ENCODE results near the gene KBTBD4. TPM values are rescaled to one million over a fixed set of nuclear protein-coding genes. Genes with fewer than 3 reads are reported as not detected.
A peak's percentile ranks its signal among the peaks of the same experiment; 100 is the strongest.
"Not testable (repeated sequence)": the region's sequence is repeated elsewhere in the genome, so short reads cannot be mapped to it uniquely, and the experiment has no call there.

KBTBD4 gene
- polyA plus RNA-seq, 1 donor from 2014 or later, result 79.5 TPM

GRCh38 chr11:47529951-47530350 lies 48.8 kb downstream of the KBTBD4 start:
- H3K27ac ChIP-seq (ENCODE audit: low read length), result peak overlapping the region; percentile 88
- no peaks in the 10 kb centered on the region for H4K20me1 ChIP-seq (ENCODE audit: insufficient read depth)
- H3K27me3 ChIP-seq (ENCODE audit: insufficient read depth, low read depth, low read length), result no peaks in the 10 kb centered on the region
- H3K79me2 ChIP-seq (replicated peaks; ENCODE audit: insufficient read depth, low read length), result peaks cover 73% of the 10 kb centered on the region
- H2AFZ ChIP-seq (ENCODE audit: low read depth, low read length), result no peak overlapping the region
- no peaks in the 10 kb centered on the region for H3K9me2 ChIP-seq (ENCODE audit: insufficient read depth, low read length)
- no peaks in the 10 kb centered on the region for H3K9me3 ChIP-seq (ENCODE audit: low read length)
- TF ChIP-seq MXI1 (conservative IDR thresholded peaks at IDR 0.05; ENCODE audit: poor library complexity, severe bottlenecking) (no peak), RAD21 (conservative IDR thresholded peaks at IDR 0.05) (no peak), REST (IDR thresholded peaks at IDR 0.05; ENCODE audit: borderline replicate concordance) (no peak), POLR2AphosphoS5 (IDR thresholded peaks at IDR 0.05) (no peak), EZH2 (IDR thresholded peaks at IDR 0.05; ENCODE audit: borderline replicate concordance, insufficient read depth, low read length, poor library complexity, severe bottlenecking) (no peak), EP300 (conservative IDR thresholded peaks at IDR 0.05; ENCODE audit: poor library complexity, severe bottlenecking) (no peak), CTCF (IDR thresholded peaks at IDR 0.05; ENCODE audit: poor library complexity, severe bottlenecking) (no peak)
- H3K4me3 ChIP-seq (ENCODE audit: low read length), result no peak overlapping the region
- peaks cover 3% of the 10 kb centered on the region for H3F3A ChIP-seq (ENCODE audit: insufficient read depth, low read length, poor library complexity, severe bottlenecking)
- no peak overlapping the region for H3K9ac ChIP-seq (ENCODE audit: low read length)
- H3K4me2 ChIP-seq (ENCODE audit: low read length), result no peak overlapping the region
- no peaks in the 10 kb centered on the region for H3K36me3 ChIP-seq (ENCODE audit: insufficient read depth, low read length)

DNA sequence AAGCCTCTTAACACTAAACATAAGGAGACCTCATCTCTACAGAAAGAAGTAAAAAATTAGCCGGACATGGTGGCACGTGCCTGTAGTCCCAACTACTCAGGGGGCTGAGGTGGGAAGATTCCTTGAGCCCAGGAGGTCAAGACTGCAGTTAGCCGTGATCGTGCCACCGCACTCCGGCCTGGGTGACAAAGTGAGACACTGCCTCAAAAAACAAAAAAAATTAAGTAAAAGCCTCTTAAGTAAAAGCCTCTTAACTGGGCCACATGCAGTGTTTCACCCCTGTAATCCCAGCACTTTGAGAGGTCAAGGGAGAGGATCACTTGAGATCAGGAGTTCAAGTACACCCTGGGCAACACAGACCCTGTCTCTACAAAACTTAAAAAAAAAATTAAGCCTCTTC lies 51.6 kb downstream of the KBTBD4 start:
- Histone ChIP-seq H3K9me3 (ENCODE audit: low read length) (no peaks in the 10 kb centered on the region), H3K4me2 (ENCODE audit: low read length) (no peak overlapping the region), H2AFZ (ENCODE audit: low read depth, low read length) (no peak overlapping the region), H3K36me3 (ENCODE audit: insufficient read depth, low read length) (no peaks in the 10 kb centered on the region), H4K20me1 (ENCODE audit: insufficient read depth) (no peaks in the 10 kb centered on the region), H3K27ac (ENCODE audit: low read length) (no peak overlapping the region), H3K4me3 (ENCODE audit: low read length) (no peak overlapping the region), H3K9me2 (ENCODE audit: insufficient read depth, low read length) (no peaks in the 10 kb centered on the region), H3K27me3 (ENCODE audit: insufficient read depth, low read depth, low read length) (no peaks in the 10 kb centered on the region), H3F3A (ENCODE audit: insufficient read depth, low read length, poor library complexity, severe bottlenecking) (peaks cover 3% of the 10 kb centered on the region), H3K9ac (ENCODE audit: low read length) (no peak overlapping the region), H3K79me2 (replicated peaks; ENCODE audit: insufficient read depth, low read length) (peaks cover 89% of the 10 kb centered on the region)
- no peak for TF ChIP-seq REST (IDR thresholded peaks at IDR 0.05; ENCODE audit: borderline replicate concordance)
- TF ChIP-seq POLR2AphosphoS5 (IDR thresholded peaks at IDR 0.05), result no peak
- no peak for TF ChIP-seq EP300 (conservative IDR thresholded peaks at IDR 0.05; ENCODE audit: poor library complexity, severe bottlenecking)
- TF ChIP-seq SMC3 (conservative IDR thresholded peaks at IDR 0.05; ENCODE audit: poor library complexity), result no peak
- no peak for TF ChIP-seq RAD21 (conservative IDR thresholded peaks at IDR 0.05)
- TF ChIP-seq CTCF (IDR thresholded peaks at IDR 0.05; ENCODE audit: poor library complexity, severe bottlenecking), result no peak
- TF ChIP-seq EZH2 (IDR thresholded peaks at IDR 0.05; ENCODE audit: borderline replicate concordance, insufficient read depth, low read length, poor library complexity, severe bottlenecking), result no peak

- H3K4me2 ChIP-seq (ENCODE audit: low read length); H3K36me3 ChIP-seq (ENCODE audit: insufficient read depth, low read length); H3K9me2 ChIP-seq (ENCODE audit: insufficient read depth, low read length); H3K27ac ChIP-seq (ENCODE audit: low read length); H3K9me3 ChIP-seq (ENCODE audit: low read length); H4K20me1 ChIP-seq (ENCODE audit: insufficient read depth); H3K4me3 ChIP-seq (ENCODE audit: low read length); H2AFZ ChIP-seq (ENCODE audit: low read depth, low read length); H3K9ac ChIP-seq (ENCODE audit: low read length); H3F3A ChIP-seq (ENCODE audit: insufficient read depth, low read length, poor library complexity, severe bottlenecking); H3K27me3 ChIP-seq (ENCODE audit: insufficient read depth, low read depth, low read length): not testable (repeated sequence)
- H3K79me2 ChIP-seq (replicated peaks; ENCODE audit: insufficient read depth, low read length), result peaks cover 90% of the 10 kb centered on the region
Measured at GRCh38 chr11:47526032-47526431, 52.7 kb downstream of the KBTBD4 start.
